Measurements from ENCODE around the gene ARPC4.

GRCh38 chr3:9825451-9826040 is 32.7 kb downstream of the ARPC4 start:
- TF ChIP-seq CTCF (IDR thresholded peaks at IDR 0.05; ENCODE audit: low read length) (no peak), EZH2 (optimal IDR thresholded peaks at IDR 0.05; ENCODE audit: low read depth, low read length) (no peak)

Measured in MM.1S (cell line).